C4-2B (cell line): ENCODE measurements around the gene PDE4A.

Source experiments
- H3K27ac ChIP-seq: fragments of 450-650 bp; 2 replicates; pipeline ENCODE4 v1.5.1; 2017
- ZFX ChIP-seq: fragments of 450-650 bp; IDR thresholded peaks from 2 replicates; pipeline ENCODE4 v1.6.1; 2017
- TF ChIP-seq, protein P1 (sequence below): fragments of 450-650 bp; conservative IDR thresholded peaks from 2 replicates; pipeline ENCODE4 v1.5.1; 2017; ENCODE audit warnings: mild to moderate bottlenecking

PDE4A gene

DNA sequence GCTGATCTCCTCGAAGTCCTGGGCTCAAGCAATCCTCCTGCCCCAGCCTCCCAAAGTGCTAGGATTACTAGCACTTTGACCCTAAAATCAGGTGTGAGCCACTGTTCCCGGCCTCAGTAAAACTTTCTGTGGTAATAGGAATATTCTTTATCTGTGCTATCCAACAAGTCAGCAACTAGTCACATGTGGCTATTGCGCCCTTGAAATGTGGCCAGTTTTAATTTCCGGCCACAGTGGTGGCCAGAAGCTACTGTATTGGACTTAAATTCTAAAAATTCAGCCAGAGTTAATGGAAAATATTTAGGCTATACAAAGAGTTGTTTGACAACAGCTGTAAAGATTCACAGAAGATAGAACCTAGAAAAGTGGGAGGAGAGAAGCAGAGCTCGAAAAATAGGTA lies 52.9 kb downstream of the PDE4A start:
- TF ChIP-seq, protein P1, sequence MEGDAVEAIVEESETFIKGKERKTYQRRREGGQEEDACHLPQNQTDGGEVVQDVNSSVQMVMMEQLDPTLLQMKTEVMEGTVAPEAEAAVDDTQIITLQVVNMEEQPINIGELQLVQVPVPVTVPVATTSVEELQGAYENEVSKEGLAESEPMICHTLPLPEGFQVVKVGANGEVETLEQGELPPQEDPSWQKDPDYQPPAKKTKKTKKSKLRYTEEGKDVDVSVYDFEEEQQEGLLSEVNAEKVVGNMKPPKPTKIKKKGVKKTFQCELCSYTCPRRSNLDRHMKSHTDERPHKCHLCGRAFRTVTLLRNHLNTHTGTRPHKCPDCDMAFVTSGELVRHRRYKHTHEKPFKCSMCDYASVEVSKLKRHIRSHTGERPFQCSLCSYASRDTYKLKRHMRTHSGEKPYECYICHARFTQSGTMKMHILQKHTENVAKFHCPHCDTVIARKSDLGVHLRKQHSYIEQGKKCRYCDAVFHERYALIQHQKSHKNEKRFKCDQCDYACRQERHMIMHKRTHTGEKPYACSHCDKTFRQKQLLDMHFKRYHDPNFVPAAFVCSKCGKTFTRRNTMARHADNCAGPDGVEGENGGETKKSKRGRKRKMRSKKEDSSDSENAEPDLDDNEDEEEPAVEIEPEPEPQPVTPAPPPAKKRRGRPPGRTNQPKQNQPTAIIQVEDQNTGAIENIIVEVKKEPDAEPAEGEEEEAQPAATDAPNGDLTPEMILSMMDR, result no peak
- TF ChIP-seq ZFX, result no peak

DNA sequence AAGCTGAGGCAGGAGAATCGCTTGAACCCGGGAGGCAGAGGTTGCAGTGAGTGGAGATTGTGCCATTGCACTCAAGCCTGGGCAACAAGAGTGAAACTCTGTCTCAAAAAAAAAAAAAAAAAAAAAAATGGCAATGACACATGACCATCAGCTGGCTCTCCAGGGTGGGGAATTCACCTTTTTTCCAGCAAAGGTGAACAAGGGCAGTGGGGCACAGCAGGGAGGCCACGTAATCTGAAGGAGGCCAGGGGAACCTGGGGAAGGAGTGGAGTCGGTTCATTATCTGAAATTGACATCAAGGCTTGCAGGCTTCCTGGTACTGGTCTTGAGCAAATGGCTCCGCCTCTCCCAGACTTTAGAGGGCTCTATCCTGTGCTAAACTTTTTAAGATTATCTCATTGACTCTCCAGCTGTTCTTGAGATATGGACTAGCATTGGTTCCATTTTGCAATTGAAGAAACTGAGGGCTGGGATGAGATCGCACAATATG lies 54.7 kb downstream of the PDE4A start:
- no peak overlapping the region for H3K27ac ChIP-seq

More for the DNA sequence above, 52.9 kb downstream of the PDE4A start:
- no peak overlapping the region for H3K27ac ChIP-seq

DNA sequence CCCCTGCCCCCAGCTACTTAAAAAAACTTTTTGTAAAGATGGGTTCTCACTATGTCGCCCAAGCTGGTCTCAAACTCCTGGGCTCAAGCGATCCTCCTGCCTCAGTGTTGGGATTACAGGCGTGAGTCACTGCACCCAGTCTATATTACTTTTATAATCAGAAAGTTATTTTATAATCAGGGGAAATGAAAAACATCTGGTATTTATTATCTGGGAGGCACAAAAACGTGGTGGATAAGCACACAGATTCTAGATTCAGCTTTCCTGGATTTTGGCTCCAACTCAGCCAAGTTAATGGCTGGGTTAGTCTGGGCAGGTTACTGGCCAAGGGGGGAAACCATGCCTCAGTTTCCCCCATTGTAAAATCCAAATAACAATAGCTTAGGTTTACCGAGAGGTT lies 58.1 kb downstream of the PDE4A start:
- H3K27ac ChIP-seq, result no peak overlapping the region
- no peak for TF ChIP-seq ZFX
- TF ChIP-seq, protein P1, result no peak

More for the DNA sequence above, 54.7 kb downstream of the PDE4A start:
- TF ChIP-seq, protein P1, result no peak
- no peak for TF ChIP-seq ZFX

- no peak for TF ChIP-seq ZFX
- TF ChIP-seq, protein P1, result peak; percentile 77
- no peak overlapping the region; the same call in 1 of the 2 replicates for H3K27ac ChIP-seq
Observed at GRCh38 chr19:10478903-10479384, 58.6 kb downstream of the PDE4A start.

DNA sequence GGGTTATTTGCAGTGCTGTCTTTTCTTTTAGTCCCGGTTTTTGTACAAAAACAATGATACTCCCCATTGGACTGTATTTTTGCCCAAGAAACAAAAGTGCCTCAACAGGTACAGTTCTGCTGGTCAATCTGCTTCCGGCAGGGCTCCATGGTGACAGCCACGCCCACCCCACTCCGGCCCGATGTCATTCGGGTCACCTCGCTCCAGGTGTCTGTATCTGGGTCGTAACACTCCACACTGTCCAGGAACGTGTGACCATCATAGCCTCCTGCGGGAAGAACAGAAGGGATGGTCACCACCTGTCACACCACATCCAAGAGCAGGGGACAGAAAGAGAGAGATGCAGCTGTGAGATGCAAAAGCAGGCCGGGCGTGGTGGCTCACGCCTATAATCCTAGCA lies 66.2 kb downstream of the PDE4A start:
- H3K27ac ChIP-seq, result no peak overlapping the region
- no peak for TF ChIP-seq ZFX
- TF ChIP-seq, protein P1, result no peak

GRCh38 chr19:10491472-10492047 lies 71.2 kb downstream of the PDE4A start:
- no peak overlapping the region for H3K27ac ChIP-seq
- TF ChIP-seq ZFX, result no peak
- TF ChIP-seq, protein P1, result no peak

GRCh38 chr19:10497371-10497770 lies 77.0 kb downstream of the PDE4A start:
- H3K27ac ChIP-seq, result no peak overlapping the region
- TF ChIP-seq ZFX, result no peak
- TF ChIP-seq, protein P1, result no peak
